Muscle of leg (tissue), 16 donors: Measurements from ENCODE around the gene TXNDC17. TPM values are rescaled to one million over a fixed set of nuclear protein-coding genes. Genes with fewer than 3 reads are reported as not detected.
A peak's percentile ranks its signal among the peaks of the same experiment; 100 is the strongest.
"Not testable (repeated sequence)": the region's sequence is repeated elsewhere in the genome, so short reads cannot be mapped to it uniquely, and the experiment has no call there.

Experiments used
- DNase-seq: peaks from one replicate; pipeline ENCODE4 v3.0.0; 2013
- H3K27ac ChIP-seq: one replicate; pipeline ENCODE4 v1.5.1; 2013; ENCODE audit warnings: mild to moderate bottlenecking, low read length, control low read depth
- H3K27me3 ChIP-seq: one replicate; pipeline ENCODE4 v1.6.1; 2013; ENCODE audit warnings: low read length; ENCODE audit not compliant: control insufficient read depth, insufficient read depth
- H3K36me3 ChIP-seq: one replicate; pipeline ENCODE4 v1.6.1; 2013; ENCODE audit warnings: low read length; ENCODE audit not compliant: control insufficient read depth, insufficient read depth
- H3K4me1 ChIP-seq: one replicate; pipeline ENCODE4 v1.6.1; 2013; ENCODE audit warnings: low read length; ENCODE audit not compliant: control insufficient read depth, insufficient read depth
- H3K4me3 ChIP-seq: one replicate; pipeline ENCODE4 v1.5.1; 2013; ENCODE audit warnings: low read length, control low read depth
- H3K9me3 ChIP-seq: replicated peaks from 2 replicates; pipeline ENCODE4 v1.6.1; 2013; ENCODE audit warnings: low read depth, low read length; ENCODE audit not compliant: control insufficient read depth
- WGBS: methylation state at CpG from one replicate; pipeline ENCODE4 v1.1.5; 2013; ENCODE audit warnings: missing lambda C conversion rate; ENCODE audit not compliant: insufficient coverage; 5-methylcytosine and 5-hydroxymethylcytosine counted together
- long read RNA-seq, 11 donors: transcript quantifications; one replicate each; lab custom pipeline, GENCODE V29; 2026
- polyA plus RNA-seq, 8 donors: library from polyadenylated mRNA; unstranded; fragments of 120-200 nt; gene quantifications; one replicate each; pipeline versions ENCODE4 v1.2.1 to v1.2.3, GENCODE V29; 2013; ENCODE audit warnings: inconsistent platforms in 1 of 8, low replicate concordance in 1 of 8; ENCODE audit not compliant: insufficient read length in 8 of 8, insufficient read depth in 1 of 8
- total RNA-seq: library from RNA; stranded (reverse); fragments of 120-200 nt; gene quantifications from one replicate; pipeline ENCODE4 v1.2.4, GENCODE V29; 2013

Gene TXNDC17
- total RNA-seq (72.0 TPM), polyA plus RNA-seq (10 to 100 TPM; 51.7 to 70.4 (median 65.6) TPM)
- long read RNA-seq, donor 1, transcript TXNDC17-201 (4 exons, 2,219 nt) = major isoform, 16 of 35 reads
- long read RNA-seq, donor 1, partial matches to known transcripts = 0 of 35 reads
- long read RNA-seq, donor 1, other reads (novel, unspliced or antisense) = 13 of 35 reads
- long read RNA-seq, donor 2, transcript TXNDC17-201 (4 exons, 2,219 nt) = major isoform, 5 of 6 reads
- long read RNA-seq, donor 2, partial matches to known transcripts = 0 of 6 reads
- long read RNA-seq, donor 2, other reads (novel, unspliced or antisense) = 0 of 6 reads
- long read RNA-seq, donor 3, transcript TXNDC17-201 (4 exons, 2,219 nt) = major isoform, 25 of 34 reads
- long read RNA-seq, donor 3, transcript TXNDC17-202 (4 exons, 459 nt) = minor isoform, 6 of 34 reads
- long read RNA-seq, donor 3, partial matches to known transcripts = 0 of 34 reads
- long read RNA-seq, donor 3, other reads (novel, unspliced or antisense) = 0 of 34 reads
- long read RNA-seq, donor 4, transcript TXNDC17-201 (4 exons, 2,219 nt) = major isoform, 37 of 59 reads
- long read RNA-seq, donor 4, partial matches to known transcripts = 13 of 59 reads
- long read RNA-seq, donor 4, other reads (novel, unspliced or antisense) = 0 of 59 reads
- long read RNA-seq, donor 5, transcript TXNDC17-202 (4 exons, 459 nt) = minor isoform, 10 of 110 reads
- long read RNA-seq, donor 5, transcript TXNDC17-203 (3 exons, 420 nt) = minor isoform, 6 of 110 reads
- long read RNA-seq, donor 5, transcript TXNDC17-201 (4 exons, 2,219 nt) = major isoform, 86 of 110 reads
- long read RNA-seq, donor 5, partial matches to known transcripts = 0 of 110 reads
- long read RNA-seq, donor 5, other reads (novel, unspliced or antisense) = 0 of 110 reads
- long read RNA-seq, donor 6, transcript TXNDC17-202 (4 exons, 459 nt) = minor isoform, 13 of 121 reads
- long read RNA-seq, donor 6, transcript TXNDC17-201 (4 exons, 2,219 nt) = major isoform, 89 of 121 reads
- long read RNA-seq, donor 6, transcript TXNDC17-209 (4 exons, 391 nt) = minor isoform, 9 of 121 reads
- long read RNA-seq, donor 6, transcript TXNDC17-206 (1 exons, 2,100 nt) = minor isoform, 5 of 121 reads
- long read RNA-seq, donor 6, partial matches to known transcripts = 0 of 121 reads
- long read RNA-seq, donor 6, other reads (novel, unspliced or antisense) = 0 of 121 reads
- long read RNA-seq, donor 7, transcript TXNDC17-201 (4 exons, 2,219 nt) = major isoform, 75 of 130 reads
- long read RNA-seq, donor 7, transcript TXNDC17-202 (4 exons, 459 nt) = minor isoform, 9 of 130 reads
- long read RNA-seq, donor 7, partial matches to known transcripts = 8 of 130 reads
- long read RNA-seq, donor 7, other reads (novel, unspliced or antisense) = 26 of 130 reads
- long read RNA-seq, donor 8, transcript TXNDC17-201 (4 exons, 2,219 nt) = major isoform, 52 of 70 reads
- long read RNA-seq, donor 8, transcript TXNDC17-202 (4 exons, 459 nt) = minor isoform, 5 of 70 reads
- long read RNA-seq, donor 8, partial matches to known transcripts = 6 of 70 reads
- long read RNA-seq, donor 8, other reads (novel, unspliced or antisense) = 0 of 70 reads
- long read RNA-seq, donor 9, transcript TXNDC17-201 (4 exons, 2,219 nt) = major isoform, 28 of 43 reads
- long read RNA-seq, donor 9, transcript TXNDC17-202 (4 exons, 459 nt) = minor isoform, 10 of 43 reads
- long read RNA-seq, donor 9, partial matches to known transcripts = 0 of 43 reads
- long read RNA-seq, donor 9, other reads (novel, unspliced or antisense) = 0 of 43 reads
- long read RNA-seq, donor 10, transcript TXNDC17-202 (4 exons, 459 nt) = minor isoform, 9 of 107 reads
- long read RNA-seq, donor 10, transcript TXNDC17-206 (1 exons, 2,100 nt) = minor isoform, 7 of 107 reads
- long read RNA-seq, donor 10, transcript TXNDC17-201 (4 exons, 2,219 nt) = major isoform, 79 of 107 reads
- long read RNA-seq, donor 10, partial matches to known transcripts = 7 of 107 reads
- long read RNA-seq, donor 10, other reads (novel, unspliced or antisense) = 0 of 107 reads
- long read RNA-seq, donor 11, transcript TXNDC17-201 (4 exons, 2,219 nt) = major isoform, 47 of 62 reads
- long read RNA-seq, donor 11, transcript TXNDC17-209 (4 exons, 391 nt) = minor isoform, 5 of 62 reads
- long read RNA-seq, donor 11, transcript TXNDC17-202 (4 exons, 459 nt) = minor isoform, 6 of 62 reads
- long read RNA-seq, donor 11, partial matches to known transcripts = 0 of 62 reads
- long read RNA-seq, donor 11, other reads (novel, unspliced or antisense) = 0 of 62 reads

DNA sequence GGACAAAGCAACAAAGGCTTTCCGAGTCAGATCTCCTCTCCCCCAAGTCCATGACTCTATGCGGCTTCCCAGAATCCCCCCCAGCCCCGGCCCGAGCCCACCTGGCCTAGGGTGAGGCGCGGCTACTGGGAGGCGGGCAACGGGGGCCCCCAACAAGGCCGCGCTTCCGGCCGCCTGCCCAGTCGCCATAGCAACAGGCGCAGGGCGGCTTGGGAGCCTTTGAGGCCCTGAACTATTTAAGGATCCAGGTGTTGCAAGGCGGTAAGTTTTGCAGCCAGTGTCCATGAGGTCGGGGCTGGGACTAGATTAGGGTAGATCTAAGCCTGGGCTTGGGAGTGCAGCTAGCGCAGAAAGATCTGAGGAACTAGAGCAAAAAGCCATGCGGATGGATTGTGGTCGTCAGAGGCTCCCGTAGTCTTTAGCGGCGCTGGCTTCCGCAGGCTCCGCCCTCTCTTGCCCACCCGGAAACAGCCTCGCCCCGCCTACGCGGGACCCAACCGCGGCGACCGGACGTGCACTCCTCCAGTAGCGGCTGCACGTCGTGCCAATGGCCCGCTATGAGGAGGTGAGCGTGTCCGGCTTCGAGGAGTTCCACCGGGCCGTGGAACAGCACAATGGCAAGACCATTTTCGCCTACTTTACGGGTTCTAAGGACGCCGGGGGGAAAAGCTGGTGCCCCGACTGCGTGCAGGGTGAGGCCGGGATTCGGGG lies at the start of gene TXNDC17, which contains the start of gene KIAA0753:
TXNDC17 (plus strand) TSS at position 525 of the 711 bp plus-strand sequence; CDS start at position 548, 23 bp downstream.
KIAA0753 (minus strand) TSS at position 176 of the 711 bp plus-strand sequence. CDS start 5,608 bp downstream, outside the sequence.
- peaks cover 19% of the 10 kb centered on the region for H3K4me1 ChIP-seq
- H3K27ac ChIP-seq = peak within 1 kb of the TSS; percentile 71
- H3K36me3 ChIP-seq = peaks cover 12% of the 10 kb centered on the region
- no peaks in the 10 kb centered on the region for H3K27me3 ChIP-seq
- H3K9me3 ChIP-seq = no peaks in the 10 kb centered on the region
- peak within 1 kb of the TSS; percentile 64 for H3K4me3 ChIP-seq
- DNase-seq = peak; percentile 95
- under 1% methylated on average over 51 of the region's 52 CpGs for WGBS

DNA sequence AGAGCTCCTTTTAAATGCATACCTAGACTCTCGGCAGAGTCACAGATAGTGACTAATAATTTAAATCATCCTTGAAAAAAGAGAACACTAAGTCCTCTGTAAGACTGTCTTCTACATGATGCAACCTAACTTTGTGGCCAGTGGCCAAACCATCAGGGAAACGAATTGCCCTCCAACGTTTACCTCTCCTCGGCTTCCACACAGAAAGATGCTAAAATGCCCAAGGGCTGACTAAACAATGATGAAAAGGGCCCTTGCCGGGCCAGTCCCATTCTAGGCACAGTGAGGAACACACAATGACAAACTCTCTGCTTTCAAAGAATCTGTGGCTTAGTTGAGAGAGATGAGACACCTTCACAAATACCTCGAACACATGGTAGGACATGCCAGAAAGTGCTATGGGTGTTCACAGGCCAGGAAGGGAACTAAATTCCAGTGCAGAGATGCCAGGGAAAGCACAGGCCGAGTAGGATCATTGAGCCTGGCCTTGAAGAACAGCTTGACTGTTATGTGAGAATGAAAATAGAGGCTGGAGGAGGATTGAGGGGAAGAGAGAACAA lies 49.2 kb upstream of the TXNDC17 start:
- Histone ChIP-seq H3K36me3 (peaks cover 43% of the 10 kb centered on the region), H3K27me3 (no peaks in the 10 kb centered on the region), H3K4me3 (no peak overlapping the region), H3K4me1 (peaks cover 5% of the 10 kb centered on the region), H3K27ac (no peak overlapping the region), H3K9me3 (no peaks in the 10 kb centered on the region)
- 69% methylated on average over 4 of the region's 7 CpGs for WGBS
- DNase-seq = no peak

DNA sequence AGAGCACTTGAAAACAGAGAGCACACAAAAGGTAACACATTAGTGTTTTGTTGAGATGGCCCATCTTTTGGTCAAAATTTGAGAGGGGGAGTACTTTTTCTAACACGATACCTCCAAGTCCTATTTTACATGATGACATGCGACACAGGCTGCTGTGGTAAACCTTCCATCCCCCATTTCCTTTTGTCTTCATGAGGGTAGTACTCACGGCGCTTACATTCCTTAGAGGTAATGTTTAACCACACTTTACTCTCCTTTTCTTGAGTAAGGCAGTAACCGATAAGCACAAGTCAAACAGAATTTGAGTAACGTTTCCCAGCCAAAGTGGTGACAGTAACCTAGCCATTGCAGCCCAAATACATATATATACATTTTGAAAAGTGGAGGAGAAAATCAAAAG lies 48.7 kb upstream of the TXNDC17 start:
- H3K4me1 ChIP-seq = peaks cover 5% of the 10 kb centered on the region
- no peaks in the 10 kb centered on the region for H3K9me3 ChIP-seq
- H3K27me3 ChIP-seq = no peaks in the 10 kb centered on the region
- no peak overlapping the region for H3K27ac ChIP-seq
- H3K36me3 ChIP-seq = peaks cover 42% of the 10 kb centered on the region
- H3K4me3 ChIP-seq = no peak overlapping the region
- 100% methylated on average over 3 of the region's 6 CpGs for WGBS
- DNase-seq = no peak

DNA sequence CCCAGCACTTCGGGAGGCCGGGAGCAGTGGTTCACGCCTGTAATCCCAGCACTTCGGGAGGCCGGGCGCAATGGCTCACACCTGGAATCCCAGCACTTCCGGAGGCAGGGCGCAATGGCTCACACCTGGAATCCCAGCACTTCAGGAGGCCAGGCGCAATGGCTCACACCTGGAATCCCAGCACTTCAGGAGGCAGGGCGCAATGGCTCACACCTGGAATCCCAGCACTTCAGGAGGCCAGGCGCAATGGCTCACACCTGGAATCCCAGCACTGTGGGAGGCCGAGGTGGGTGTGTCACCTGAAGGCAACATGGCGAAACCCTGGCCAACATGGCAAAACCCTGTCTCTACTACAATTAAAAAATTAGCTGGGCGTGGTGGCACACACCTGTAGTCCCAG lies 47.5 kb upstream of the TXNDC17 start:
- H3K4me1 ChIP-seq, H3K27me3 ChIP-seq, H3K4me3 ChIP-seq, DNase-seq, H3K27ac ChIP-seq, H3K9me3 ChIP-seq: not testable (repeated sequence)
- WGBS = 95% methylated on average over 10 of the region's 14 CpGs
- H3K36me3 ChIP-seq = peaks cover 42% of the 10 kb centered on the region

DNA sequence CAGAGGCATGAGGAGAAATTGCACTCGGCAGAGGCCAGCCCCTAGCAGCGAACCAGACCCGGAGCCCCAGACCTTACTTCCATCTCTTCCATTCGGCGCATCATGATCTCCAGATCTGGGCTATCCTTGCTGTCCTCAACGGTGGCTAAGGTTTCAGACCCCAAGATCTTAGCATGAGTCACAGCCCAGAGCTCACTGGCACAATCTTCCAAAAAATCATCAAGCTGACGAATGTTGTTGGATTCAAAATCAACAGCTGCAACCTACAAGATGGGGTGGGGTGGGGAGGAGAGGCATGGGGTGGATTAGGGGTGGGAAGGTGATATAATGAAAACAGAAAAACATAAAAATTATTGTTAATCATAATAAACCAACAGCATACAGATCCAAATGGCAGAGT lies 44.8 kb upstream of the TXNDC17 start:
- peaks cover 38% of the 10 kb centered on the region for H3K36me3 ChIP-seq

DNA sequence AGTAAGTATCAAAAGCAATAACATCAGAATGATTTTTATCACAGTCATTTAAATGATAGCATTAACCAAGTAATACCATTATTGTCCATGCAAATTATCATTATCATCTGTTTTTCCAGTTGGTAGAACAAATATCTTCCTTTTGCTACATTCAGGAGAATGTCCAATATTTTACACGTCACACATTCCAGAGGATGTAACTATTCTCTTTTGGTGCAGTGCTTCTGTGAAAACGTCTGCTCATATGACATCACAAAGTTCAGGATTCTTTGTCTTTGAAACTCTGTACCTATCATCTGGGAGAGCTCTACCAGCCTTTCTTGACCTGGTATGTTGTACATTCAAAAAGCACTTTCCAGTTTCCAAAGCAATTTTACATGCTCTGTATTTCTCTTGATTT lies 44.3 kb upstream of the TXNDC17 start:
- H3K36me3 ChIP-seq = peaks cover 38% of the 10 kb centered on the region
- no peaks in the 10 kb centered on the region for H3K9me3 ChIP-seq
- DNase-seq = no peak
- H3K4me1 ChIP-seq = peaks cover 10% of the 10 kb centered on the region
- no peaks in the 10 kb centered on the region for H3K27me3 ChIP-seq
- no CpG with 5 or more reads among the region's 2 CpGs for WGBS
- H3K27ac ChIP-seq = no peak overlapping the region
- no peak overlapping the region for H3K4me3 ChIP-seq

More for the DNA sequence above, 44.8 kb upstream of the TXNDC17 start:
- WGBS = 97% methylated on average over 5 of the region's 7 CpGs
- no peak overlapping the region for H3K27ac ChIP-seq
- peak; percentile 54 for DNase-seq
- no peak overlapping the region for H3K4me3 ChIP-seq
- no peaks in the 10 kb centered on the region for H3K27me3 ChIP-seq
- H3K9me3 ChIP-seq = no peaks in the 10 kb centered on the region
- peaks cover 10% of the 10 kb centered on the region for H3K4me1 ChIP-seq

DNA sequence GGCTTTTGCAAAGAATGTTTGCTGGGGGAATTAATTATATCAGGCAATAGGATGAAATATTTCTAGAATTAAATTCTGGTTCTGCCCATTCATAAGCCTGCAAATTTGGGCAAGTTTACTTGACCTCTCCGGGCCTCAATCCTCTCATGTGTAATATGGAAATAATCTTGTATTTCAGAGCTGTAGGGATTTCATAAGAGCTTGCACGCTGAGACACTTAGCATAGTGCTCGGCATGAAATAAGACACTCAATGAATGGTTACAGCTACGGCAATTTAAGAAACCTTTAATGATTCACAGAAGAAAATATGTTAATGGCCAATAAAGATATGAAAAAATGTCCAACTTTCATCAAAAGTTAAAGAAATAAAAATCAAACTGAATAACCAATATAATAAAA lies 43.9 kb upstream of the TXNDC17 start:
- peaks cover 33% of the 10 kb centered on the region for H3K36me3 ChIP-seq
- no peaks in the 10 kb centered on the region for H3K27me3 ChIP-seq
- 100% methylated on average over 1 of the region's 4 CpGs for WGBS
- DNase-seq = no peak
- no peak overlapping the region for H3K27ac ChIP-seq
- no peak overlapping the region for H3K4me3 ChIP-seq
- H3K9me3 ChIP-seq = no peaks in the 10 kb centered on the region
- H3K4me1 ChIP-seq = peaks cover 10% of the 10 kb centered on the region

GRCh38 chr17:6597727-6598126 lies 43.1 kb upstream of the TXNDC17 start:
- peaks cover 10% of the 10 kb centered on the region for H3K4me1 ChIP-seq
- DNase-seq = no peak
- no peaks in the 10 kb centered on the region for H3K9me3 ChIP-seq
- H3K27ac ChIP-seq = no peak overlapping the region
- no CpG with 5 or more reads among the region's 1 CpG for WGBS
- no peak overlapping the region for H3K4me3 ChIP-seq
- H3K27me3 ChIP-seq = no peaks in the 10 kb centered on the region
- H3K36me3 ChIP-seq = peaks cover 30% of the 10 kb centered on the region
